CD4-positive, alpha-beta T cell (primary cell): Measurements from ENCODE around the gene UNC50. TPM values are rescaled to one million over a fixed set of nuclear protein-coding genes. Genes with fewer than 3 reads are reported as not detected.

Experiments
- ATAC-seq: fragments of 200-7000 bp; cut with Tn5 transposase; one replicate; pipeline ENCODE4 v1.10.0; 2022; ENCODE audit warnings: mild to moderate bottlenecking; ENCODE audit not compliant: poor library complexity
- CTCF ChIA-PET: fragments of 350-600 bp; sonication (Branson Sonifier 250); formaldehyde crosslinking; loops from one replicate; lab custom pipeline; 2021; ENCODE audit warnings: antibody characterized with exemption, inconsistent platforms; lab: Charles Lee
- POLR2A ChIA-PET: fragments of 350-600 bp; sonication (Branson Sonifier 250); formaldehyde crosslinking; loops from one replicate; lab custom pipeline; 2021; ENCODE audit warnings: antibody characterized with exemption, inconsistent platforms; lab: Charles Lee
- DNase-seq, 14 experiments: peaks; one replicate each; pipeline ENCODE4 v3.0.0-alpha.2; 2013 to 2020; ENCODE audit warnings: mixed read lengths in 2 of 14
- H3K27ac ChIP-seq, 2 donors: one replicate each; pipeline versions ENCODE4 v1.5.1 to v1.7.0; 2013; ENCODE audit warnings: low read length in 2 of 2, low read depth in 1 of 2, mild to moderate bottlenecking in 1 of 2
- H3K27me3 ChIP-seq, 2 experiments: 1 replicate in 1 of 2; 2 replicates in 1 of 2; pipeline versions ENCODE4 v1.6.1 to v1.7.0; 2013; ENCODE audit warnings: low read length in 2 of 2, control low read depth in 1 of 2, mild to moderate bottlenecking in 1 of 2, moderate library complexity in 1 of 2; ENCODE audit not compliant: insufficient read depth in 2 of 2, control insufficient read depth in 1 of 2
- H3K36me3 ChIP-seq: one replicate; pipeline ENCODE4 v1.6.1; 2013; ENCODE audit warnings: low read length, control low read depth; ENCODE audit not compliant: insufficient read depth
- H3K4me1 ChIP-seq: one replicate; pipeline ENCODE4 v1.6.1; 2013; ENCODE audit warnings: low read length, control low read depth; ENCODE audit not compliant: insufficient read depth
- H3K4me3 ChIP-seq: one replicate; pipeline ENCODE4 v1.5.1; 2013; ENCODE audit warnings: mild to moderate bottlenecking, low read length, moderate library complexity
- H3K9me3 ChIP-seq, 2 experiments: 1 replicate in 1 of 2; 2 replicates in 1 of 2; pipeline versions ENCODE4 v1.6.1 to v1.7.0; 2013; ENCODE audit warnings: low read length in 2 of 2, mild to moderate bottlenecking in 2 of 2, control low read depth in 1 of 2, moderate library complexity in 1 of 2; ENCODE audit not compliant: control insufficient read depth in 1 of 2, insufficient read depth in 1 of 2
- H3K27ac Mint-ChIP-seq: one replicate; pipeline ENCODE4 v1.8.0; 2020; ENCODE audit warnings: mixed read lengths
- H3K27me3 Mint-ChIP-seq: one replicate; pipeline ENCODE4 v1.8.0; 2021; ENCODE audit warnings: mixed read lengths
- H3K36me3 Mint-ChIP-seq: one replicate; pipeline ENCODE4 v1.8.0; 2021; ENCODE audit warnings: low read depth, mixed read lengths
- H3K4me1 Mint-ChIP-seq: one replicate; pipeline ENCODE4 v1.8.0; 2021; ENCODE audit warnings: low read depth, mixed read lengths
- H3K4me3 Mint-ChIP-seq: one replicate; pipeline ENCODE4 v1.8.0; 2020; ENCODE audit warnings: mild to moderate bottlenecking, mixed read lengths
- H3K9me3 Mint-ChIP-seq: one replicate; pipeline ENCODE4 v1.8.0; 2020; ENCODE audit warnings: mixed read lengths
- CTCF ChIP-seq: fragments of 200-600 bp; IDR thresholded peaks from one replicate; pipeline ENCODE4 v1.8.0; 2022; ENCODE audit warnings: antibody characterized with exemption, mild to moderate bottlenecking
- intact Hi-C, 2 experiments: fragments of 100-400 bp; cut with DNase I in 1 of 2; cut with micrococcal nuclease in 1 of 2; formaldehyde crosslinking; loops; one replicate each; pipeline versions ENCODE4 v1.15.1 to v1.9.0; 2023 to 2025; cut with DNase I, micrococcal nuclease
- total RNA-seq, 174 experiments: library from RNA in 2 of 174; stranded (reverse) in 2 of 174; gene quantifications; one replicate each; pipeline ENCODE4 v1.2.3 and lab custom pipeline; 2021 to 2026

UNC50 gene
- total RNA-seq, 2 experiments from 2014 or later: 17.1 to 17.5 TPM

- Mint-ChIP-seq H3K4me3 (no peak overlapping the region), H3K36me3 (peaks cover 94% of the 10 kb centered on the region), H3K27me3 (no peaks in the 10 kb centered on the region), H3K9me3 (no peaks in the 10 kb centered on the region), H3K27ac (no peak overlapping the region), H3K4me1 (no peaks in the 10 kb centered on the region)
- no peaks in the 10 kb centered on the region for H3K9me3 ChIP-seq
- DNase-seq: no peak
- no peaks in the 10 kb centered on the region for H3K4me1 ChIP-seq
- no peak for ATAC-seq
- ChIA-PET POLR2A (no interaction called here), CTCF (interaction anchor here (1.2 kb wide), 1 partner anchor 257 kb away, joined by 6 read pairs; no protein-coding TSS in a partner anchor)
- no peak overlapping the region for H3K27ac ChIP-seq
- intact Hi-C loops: no loop called here
- no peaks in the 10 kb centered on the region for H3K27me3 ChIP-seq
- no peak overlapping the region for H3K4me3 ChIP-seq
- TF ChIP-seq CTCF: no peak
- peaks cover 97% of the 10 kb centered on the region for H3K36me3 ChIP-seq
Observed at GRCh38 chr2:98580656-98581284, 27.6 kb upstream of the UNC50 start.

DNA sequence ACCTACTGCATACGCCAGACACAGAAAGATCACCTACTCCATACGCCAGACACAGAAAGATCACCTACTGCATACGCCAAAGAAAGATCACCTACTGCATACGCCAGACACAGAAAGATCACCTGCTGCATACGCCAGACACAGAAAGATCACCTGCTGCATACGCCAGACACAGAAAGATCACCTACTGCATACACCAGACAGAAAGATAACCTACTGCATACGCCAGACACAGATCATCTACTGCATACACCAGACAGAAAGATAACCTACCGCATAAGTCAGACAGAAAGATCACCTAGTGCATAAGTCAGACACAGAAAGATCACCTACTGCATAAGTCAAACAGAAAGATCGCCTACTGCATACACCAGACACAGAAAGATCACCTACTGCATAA, 25.9 kb upstream of the UNC50 start:
- Mint-ChIP-seq H3K27ac (no peak overlapping the region), H3K36me3 (peaks cover 94% of the 10 kb centered on the region), H3K9me3 (no peaks in the 10 kb centered on the region), H3K27me3 (no peaks in the 10 kb centered on the region), H3K4me1 (peaks cover 3% of the 10 kb centered on the region), H3K4me3 (no peak overlapping the region)
- CTCF ChIA-PET: no interaction called here
- ATAC-seq: no peak
- no peaks in the 10 kb centered on the region for H3K27me3 ChIP-seq
- no peaks in the 10 kb centered on the region for H3K4me1 ChIP-seq
- H3K36me3 ChIP-seq: peaks cover 96% of the 10 kb centered on the region
- no peak for DNase-seq
- H3K9me3 ChIP-seq: no peaks in the 10 kb centered on the region
- H3K27ac ChIP-seq: no peak overlapping the region
- no peak for TF ChIP-seq CTCF
- intact Hi-C loops: no loop called here
- no peak overlapping the region for H3K4me3 ChIP-seq
- POLR2A ChIA-PET: no interaction called here

DNA sequence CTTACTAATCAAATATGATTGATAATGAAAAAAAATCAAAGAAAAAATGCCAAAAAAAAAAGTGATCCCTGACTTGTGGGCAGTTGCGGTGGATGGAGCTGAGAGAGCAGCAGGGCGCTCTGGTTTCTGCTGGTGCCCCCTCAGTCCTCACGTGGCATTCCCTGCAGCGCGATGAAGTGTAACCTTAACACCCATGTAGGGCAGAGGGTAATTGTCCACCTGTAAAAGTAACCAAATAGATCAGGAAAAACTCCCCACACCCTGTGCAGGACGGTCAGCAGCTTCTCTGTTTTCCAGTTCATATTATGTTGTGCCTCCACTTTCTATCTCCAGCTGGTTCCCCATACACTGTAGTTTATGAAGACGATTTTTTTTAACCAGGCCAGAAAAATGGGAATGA, 25.1 kb upstream of the UNC50 start:
- peaks cover 94% of the 10 kb centered on the region for H3K36me3 Mint-ChIP-seq
- Histone ChIP-seq H3K4me1 (no peaks in the 10 kb centered on the region), H3K36me3 (peaks cover 95% of the 10 kb centered on the region), H3K27me3 (no peaks in the 10 kb centered on the region), H3K27ac (no peak overlapping the region), H3K4me3 (no peak overlapping the region), H3K9me3 (no peaks in the 10 kb centered on the region)
- H3K4me3 Mint-ChIP-seq: no peak overlapping the region
- ChIA-PET POLR2A (no interaction called here), CTCF (no interaction called here)
- ATAC-seq: no peak
- no peak overlapping the region for H3K27ac Mint-ChIP-seq
- intact Hi-C loops: no loop called here
- peaks cover 5% of the 10 kb centered on the region for H3K4me1 Mint-ChIP-seq
- H3K27me3 Mint-ChIP-seq: no peaks in the 10 kb centered on the region
- no peaks in the 10 kb centered on the region for H3K9me3 Mint-ChIP-seq
- no peak for TF ChIP-seq CTCF
- DNase-seq: no peak
